Stimulated activated CD4-positive, alpha-beta T cell treated with anti-CD3 and anti-CD28 coated beads, Interleukin-1b, Interleukin-23, amount 100 ng/mL, for 4 hours (primary cell): Measurements from ENCODE around the gene RANBP10.
"Not testable (repeated sequence)": the region's sequence is repeated elsewhere in the genome, so short reads cannot be mapped to it uniquely, and the experiment has no call there.

Source experiments
- DNase-seq, 2 donors: peaks; one replicate each; pipeline ENCODE4 v3.0.0-alpha.2; 2020; ENCODE audit warnings: low read depth in 2 of 2

The RANBP10 gene

GRCh38 chr16:67779256-67780014 is 26.9 kb downstream of the RANBP10 start:
- DNase-seq = no peak

- DNase-seq = no peak
Observed at GRCh38 chr16:67775273-67775672, 31.1 kb downstream of the RANBP10 start.

DNA sequence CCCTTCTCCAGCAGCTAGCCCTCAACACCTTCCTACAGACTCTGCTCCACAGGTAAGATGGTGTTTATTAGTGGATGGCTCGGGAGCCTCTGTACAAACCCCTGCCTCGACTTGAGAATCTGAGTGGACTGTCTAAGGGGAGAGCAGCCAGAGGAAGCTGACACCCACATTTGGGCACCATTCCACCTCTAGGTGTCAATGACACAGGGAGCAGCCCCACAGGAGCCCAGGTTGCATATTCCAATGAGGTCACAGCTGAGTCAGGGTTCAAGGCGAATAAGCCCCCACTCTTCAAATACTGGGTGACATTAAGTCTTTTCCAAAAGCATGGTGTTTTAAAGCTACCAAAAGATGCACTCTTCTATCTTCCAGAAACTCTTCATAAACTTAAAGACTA is 31.9 kb downstream of the RANBP10 start:
- DNase-seq = no peak

DNA sequence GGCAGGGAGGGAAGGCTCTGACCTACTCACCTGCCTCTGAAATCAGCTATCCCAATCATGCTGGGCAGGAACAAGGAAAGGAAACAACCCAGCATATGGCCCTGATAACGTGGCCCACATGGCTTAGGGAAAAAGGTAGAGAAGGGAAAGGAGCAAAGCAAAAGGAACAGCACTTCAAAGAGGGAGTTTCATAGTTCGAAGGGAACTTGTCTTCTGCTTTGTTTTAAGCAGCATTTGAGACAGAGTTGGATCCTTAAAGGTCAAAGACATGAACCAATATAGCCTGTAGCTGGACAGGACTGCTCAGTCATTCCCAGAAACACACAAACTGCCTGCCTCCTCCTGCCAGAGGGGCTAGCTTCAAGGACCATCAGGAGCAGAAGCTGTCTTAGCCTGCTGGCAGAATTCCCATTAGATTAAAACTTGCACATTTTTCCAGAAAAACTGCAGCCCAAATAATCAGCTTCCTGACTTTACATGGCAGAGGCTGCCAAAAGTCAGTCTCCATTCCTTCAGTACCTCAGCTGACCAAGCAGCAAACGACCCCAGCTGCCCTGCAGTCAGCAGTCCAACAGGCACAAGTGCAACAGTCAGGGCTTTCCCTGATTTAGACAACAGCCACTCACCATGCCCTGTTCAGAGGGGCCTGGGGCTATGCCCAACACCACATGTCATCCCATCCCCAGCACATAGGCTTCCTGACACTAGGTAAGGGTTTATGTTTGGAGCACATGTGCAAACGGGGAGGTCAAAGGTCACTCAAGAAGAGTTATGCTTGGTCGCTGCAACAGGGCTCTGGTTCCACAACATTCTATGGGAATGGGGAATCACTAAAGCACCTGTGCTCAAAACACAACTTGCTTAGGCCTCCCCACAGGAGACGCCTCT is 32.5 kb downstream of the RANBP10 start:
- DNase-seq = no peak

GRCh38 chr16:67773099-67773498 is 33.3 kb downstream of the RANBP10 start:
- DNase-seq = no peak

DNA sequence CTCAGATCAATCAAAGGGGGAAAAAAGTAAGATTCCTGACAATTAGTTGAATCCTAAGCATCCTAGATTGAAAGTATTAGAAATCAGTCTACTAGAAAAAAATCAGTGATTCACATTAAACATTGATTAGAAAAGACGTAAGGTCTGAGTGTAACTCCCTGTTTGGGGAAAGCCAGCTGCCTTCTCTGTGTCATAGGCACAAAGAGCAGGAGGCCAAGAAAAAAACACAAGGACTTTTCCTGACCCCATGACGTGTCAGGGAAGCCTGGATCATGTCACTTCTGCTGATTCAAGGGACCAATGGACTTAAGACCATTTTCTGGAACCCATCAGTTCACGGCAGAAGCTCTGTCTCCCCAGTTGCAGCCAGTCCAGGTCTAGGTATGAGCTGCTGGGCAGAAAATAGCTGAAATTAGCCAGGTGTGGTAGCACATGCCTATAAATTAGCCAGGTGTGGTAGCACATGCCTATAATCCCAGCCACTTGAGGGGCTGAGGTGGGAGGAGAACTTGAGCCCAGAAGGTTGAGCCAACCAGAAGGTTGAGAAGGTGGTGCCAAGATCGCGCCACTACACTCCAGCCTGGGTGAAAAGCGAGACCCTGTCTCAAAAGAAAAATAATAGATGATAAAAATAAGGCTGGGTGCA is 35.9 kb downstream of the RANBP10 start:
- DNase-seq = no peak

DNA sequence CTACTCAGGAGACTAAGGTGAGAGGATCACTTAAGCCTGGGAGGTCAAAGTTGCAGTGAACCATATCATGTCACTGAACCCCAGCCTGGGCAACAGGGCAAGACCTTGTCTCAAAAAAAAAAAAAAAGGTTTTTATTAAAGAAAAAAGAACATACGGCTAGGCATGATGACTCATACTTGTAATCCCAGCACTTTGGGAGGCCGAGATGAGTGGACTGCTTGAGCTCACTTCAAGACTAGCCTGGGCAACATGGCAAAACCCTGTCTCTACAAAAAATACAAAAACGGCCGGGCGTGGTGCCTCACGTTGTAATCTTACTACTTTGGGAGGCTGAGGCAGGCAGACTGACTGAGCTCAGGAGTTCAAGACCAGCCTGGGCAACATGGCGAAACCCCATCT is 38.4 kb downstream of the RANBP10 start:
- DNase-seq = no peak

GRCh38 chr16:67766291-67766690 is 40.1 kb downstream of the RANBP10 start:
- no peak for DNase-seq

DNA sequence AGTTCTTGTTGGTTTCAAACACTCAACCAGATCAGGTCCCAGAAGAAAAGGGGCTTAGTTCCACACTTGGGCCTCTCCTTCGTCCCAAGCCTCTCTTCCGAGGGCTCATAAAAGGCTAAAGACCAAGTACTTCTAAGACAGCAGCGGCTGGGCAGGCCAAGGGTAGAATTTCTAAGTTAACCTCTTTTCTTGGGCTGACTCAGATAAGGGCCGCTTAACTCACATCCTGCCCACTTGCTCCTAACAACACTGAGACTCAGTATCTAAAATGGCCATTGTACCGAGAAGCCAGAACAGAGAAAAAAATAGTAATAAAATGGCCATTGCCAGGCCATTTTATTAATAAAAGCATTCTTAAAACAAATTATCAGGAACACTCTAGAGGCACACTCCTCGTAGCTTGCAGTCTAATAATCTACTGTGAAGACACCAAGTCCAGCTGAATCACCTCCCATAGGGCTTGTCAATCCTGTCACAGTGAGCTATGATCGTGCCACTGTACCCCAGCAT is 42.1 kb downstream of the RANBP10 start:
- DNase-seq = no peak

DNA sequence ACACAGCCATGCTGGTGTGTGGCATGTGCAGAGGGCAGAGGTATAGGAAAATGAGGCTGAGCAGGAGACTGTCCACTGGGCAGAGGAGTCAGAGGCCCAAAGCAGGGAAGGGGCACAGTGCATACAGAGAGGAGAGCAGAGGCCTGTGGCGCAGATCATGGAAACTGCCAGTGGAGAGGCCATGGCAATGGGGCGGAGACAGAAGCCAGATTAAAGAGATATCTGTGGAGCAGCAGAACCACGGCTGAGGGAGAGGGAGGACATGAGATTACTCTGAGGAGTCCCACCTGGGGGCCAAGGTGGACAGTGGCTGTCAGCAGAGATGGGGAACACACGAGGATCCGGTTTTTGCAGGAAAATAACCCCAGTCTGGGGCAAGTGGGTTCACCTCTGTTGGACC is 43.3 kb downstream of the RANBP10 start:
- DNase-seq = no peak

GRCh38 chr16:67762385-67762784 is 44.0 kb downstream of the RANBP10 start:
- DNase-seq = no peak

GRCh38 chr16:67761924-67762323 is 44.4 kb downstream of the RANBP10 start:
- DNase-seq = no peak

GRCh38 chr16:67760956-67761230 is 45.5 kb downstream of the RANBP10 start:
- no peak for DNase-seq

- DNase-seq = no peak
Observed at GRCh38 chr16:67760206-67760955, 46.0 kb downstream of the RANBP10 start.

DNA sequence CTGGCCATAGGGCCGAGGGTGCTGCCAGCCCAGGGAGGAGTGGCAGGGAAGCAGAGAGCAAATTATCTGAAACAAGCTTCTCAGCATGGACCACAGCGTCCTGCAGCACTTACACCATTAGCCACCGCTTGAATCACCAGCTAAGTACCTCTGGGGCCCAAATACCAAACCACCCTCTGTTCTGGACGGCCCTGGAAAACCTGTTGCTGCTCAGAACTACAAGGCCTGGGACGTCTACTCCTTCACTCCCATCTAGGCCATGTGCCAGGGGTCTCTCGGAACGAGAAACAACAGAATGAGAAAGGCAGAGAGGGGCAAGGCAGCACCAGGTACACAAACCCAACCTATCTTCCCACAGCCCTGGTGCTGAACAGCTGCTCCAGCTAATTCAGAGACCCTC is 47.4 kb downstream of the RANBP10 start:
- DNase-seq = no peak

DNA sequence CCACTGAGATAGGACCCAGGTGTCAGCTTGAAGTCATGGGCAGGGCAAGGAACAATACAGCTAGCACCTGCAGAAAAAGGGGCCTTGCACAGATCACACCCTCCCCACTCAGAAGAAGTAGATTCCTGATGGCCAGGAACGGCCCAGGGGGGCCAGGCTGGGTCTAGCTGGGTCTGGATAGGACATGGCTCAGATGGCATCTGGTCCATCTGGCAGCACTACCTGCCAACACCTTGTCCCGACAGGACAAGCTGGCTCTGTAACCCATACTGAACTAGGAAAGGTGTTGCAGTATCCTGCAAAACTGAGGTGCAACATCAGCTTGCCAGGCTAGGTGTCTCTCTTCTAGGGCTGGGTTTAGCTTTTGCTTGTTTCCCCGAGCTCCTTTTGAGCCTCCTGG is 48.4 kb downstream of the RANBP10 start:
- DNase-seq = no peak

DNA sequence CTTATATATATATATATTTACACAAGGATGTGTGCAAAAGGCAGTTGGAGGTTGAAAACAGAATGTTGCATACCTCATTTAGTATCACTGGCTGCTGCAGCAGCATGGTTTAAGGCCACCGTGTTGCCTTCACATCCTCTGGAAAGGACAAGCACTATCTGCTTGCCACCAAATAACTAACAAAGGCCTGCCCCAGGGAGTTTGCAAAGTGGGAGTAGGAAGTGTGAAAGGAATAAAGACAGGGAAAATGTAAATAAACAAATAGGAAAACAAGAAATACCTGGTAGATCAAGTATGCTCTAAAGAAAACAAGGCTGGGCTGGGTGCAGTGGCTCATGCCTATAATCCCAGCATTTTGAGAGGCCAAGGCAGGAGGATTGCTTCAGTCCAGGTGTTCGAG is 53.7 kb downstream of the RANBP10 start:
- DNase-seq = no peak

GRCh38 chr16:67751331-67751730 is 55.0 kb downstream of the RANBP10 start:
- not testable (repeated sequence) for DNase-seq

DNA sequence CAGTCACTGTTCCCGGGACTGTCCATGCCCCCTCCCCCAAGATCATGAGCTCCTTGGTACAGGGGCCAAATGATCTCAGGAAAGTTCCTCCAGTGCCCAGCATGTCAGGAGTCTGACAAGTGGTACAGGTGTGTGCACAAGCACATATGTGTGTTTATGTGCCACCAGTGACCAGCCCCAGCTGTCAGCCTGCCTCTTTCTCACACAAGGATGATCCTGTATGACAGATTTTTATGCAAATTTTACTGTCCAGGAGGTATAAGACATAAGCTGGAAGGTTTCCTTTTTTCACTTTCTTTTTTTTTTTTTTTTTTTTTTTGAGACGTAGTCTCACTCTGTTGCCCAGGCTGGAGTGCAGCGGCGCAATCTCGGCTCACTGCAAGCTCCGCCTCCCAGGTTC is 55.9 kb downstream of the RANBP10 start:
- no peak for DNase-seq

GRCh38 chr16:67749436-67750078 is 56.8 kb downstream of the RANBP10 start:
- DNase-seq = no peak

GRCh38 chr16:67748834-67749233 is 57.5 kb downstream of the RANBP10 start:
- no peak for DNase-seq
